ENCODE measurements around the gene CAB39. TPM values are rescaled to one million over a fixed set of nuclear protein-coding genes. Genes with fewer than 3 reads are reported as not detected.

Gene CAB39
- total RNA-seq, 1 experiment from 2014 or later = 86.1 TPM

- no peak for DNase-seq
- Histone ChIP-seq H4K20me1 (ENCODE audit: insufficient read depth) (peaks cover 61% of the 10 kb centered on the region), H3K36me3 (ENCODE audit: low read depth) (peaks cover 10% of the 10 kb centered on the region; the same call in 1 of the 2 replicates), H3K9me2 (ENCODE audit: insufficient read depth) (no peaks in the 10 kb centered on the region), H2AFZ (no peak overlapping the region), H3K4me1 (replicated peaks; ENCODE audit: insufficient read depth) (peaks cover 59% of the 10 kb centered on the region), H3K4me2 (no peak overlapping the region), H3K4me3 (no peak overlapping the region), H3K79me2 (ENCODE audit: low read depth) (peaks cover 97% of the 10 kb centered on the region), H3K9me3 (ENCODE audit: insufficient read depth, low read depth) (no peaks in the 10 kb centered on the region), H3K27me3 (ENCODE audit: insufficient read depth, low read depth) (no peaks in the 10 kb centered on the region), H3F3A (ENCODE audit: insufficient read depth, low read depth) (peaks cover 45% of the 10 kb centered on the region), H3K27ac (peak overlapping the region; percentile 25; the same call in 1 of the 2 replicates)
- no peak for TF ChIP-seq EZH2 (IDR thresholded peaks at IDR 0.05; ENCODE audit: low read depth)
- TF ChIP-seq CTCF (conservative IDR thresholded peaks at IDR 0.05) = no peak
- BruUV-seq (replicated peaks) = no TSS peak
- ChIA-PET CTCF (no interaction called here), POLR2A (ENCODE audit: unreplicated experiment) (no interaction called here)
- intact Hi-C loops (cut with micrococcal nuclease; ENCODE audit: unreplicated experiment) = loop anchor here (5.0 kb wide), 1 partner anchor 41 kb away; no protein-coding TSS in a partner anchor
These were observed 23.2 kb downstream of the CAB39 start for GRCh38 chr2:230735884-230736283.

- H3K4me1 ChIP-seq (replicated peaks; ENCODE audit: insufficient read depth) = peaks cover 59% of the 10 kb centered on the region
- intact Hi-C loops (cut with micrococcal nuclease; ENCODE audit: unreplicated experiment) = loop anchor here (5.0 kb wide), 1 partner anchor 40 kb away; no protein-coding TSS in a partner anchor
These were observed 24.7 kb downstream of the CAB39 start for GRCh38 chr2:230737300-230737699.

GRCh38 chr2:230737791-230738226 lies 25.2 kb downstream of the CAB39 start:
- ChIA-PET POLR2A (ENCODE audit: unreplicated experiment) (interaction anchor here (0.6 kb wide), 2 partner anchors 23 to 59 kb away, joined by 3 to 15 read pairs; no protein-coding TSS in a partner anchor), CTCF (interaction anchor here (0.6 kb wide), 1 partner anchor 10 kb away, joined by 5 read pairs; no protein-coding TSS in a partner anchor)
- no peaks in the 10 kb centered on the region for H3K27me3 ChIP-seq (ENCODE audit: insufficient read depth, low read depth)
- peaks cover 97% of the 10 kb centered on the region for H3K79me2 ChIP-seq (ENCODE audit: low read depth)
- H3F3A ChIP-seq (ENCODE audit: insufficient read depth, low read depth) = peaks cover 45% of the 10 kb centered on the region
- no peak overlapping the region for H2AFZ ChIP-seq
- peak in 1 of 2 experiments; percentile 89 for DNase-seq
- no TSS peak for BruUV-seq (replicated peaks)
- no peak for TF ChIP-seq EZH2 (IDR thresholded peaks at IDR 0.05; ENCODE audit: low read depth)
- no peak for TF ChIP-seq CTCF (conservative IDR thresholded peaks at IDR 0.05)
- H3K4me1 ChIP-seq (replicated peaks; ENCODE audit: insufficient read depth) = peaks cover 59% of the 10 kb centered on the region
- peak overlapping the region; percentile 74 for H3K4me2 ChIP-seq
- no peaks in the 10 kb centered on the region for H3K9me2 ChIP-seq (ENCODE audit: insufficient read depth)
- peak overlapping the region; percentile 94 for H3K27ac ChIP-seq
- H3K36me3 ChIP-seq (ENCODE audit: low read depth) = peaks cover 20% of the 10 kb centered on the region; the same call in 1 of the 2 replicates
- peaks cover 61% of the 10 kb centered on the region for H4K20me1 ChIP-seq (ENCODE audit: insufficient read depth)
- no peaks in the 10 kb centered on the region for H3K9me3 ChIP-seq (ENCODE audit: insufficient read depth, low read depth)
- peak overlapping the region; percentile 22; the same call in 1 of the 2 replicates for H3K4me3 ChIP-seq
- intact Hi-C loops (cut with micrococcal nuclease; ENCODE audit: unreplicated experiment) = loop anchor here (5.0 kb wide), 1 partner anchor 39 kb away; no protein-coding TSS in a partner anchor

More at GRCh38 chr2:230737300-230737699, 24.7 kb downstream of the CAB39 start:
- no peaks in the 10 kb centered on the region for H3K9me2 ChIP-seq (ENCODE audit: insufficient read depth)
- H3K27me3 ChIP-seq (ENCODE audit: insufficient read depth, low read depth) = no peaks in the 10 kb centered on the region
- CTCF ChIA-PET = no interaction called here
- POLR2A ChIA-PET (ENCODE audit: unreplicated experiment) = interaction anchor here (0.6 kb wide), 2 partner anchors 44 to 59 kb away, joined by 11 to 15 read pairs; no protein-coding TSS in a partner anchor
- no peaks in the 10 kb centered on the region for H3K9me3 ChIP-seq (ENCODE audit: insufficient read depth, low read depth)
- no peak overlapping the region for H2AFZ ChIP-seq
- H3K27ac ChIP-seq = peak overlapping the region; percentile 94
- peak overlapping the region; percentile 74 for H3K4me2 ChIP-seq
- peaks cover 45% of the 10 kb centered on the region for H3F3A ChIP-seq (ENCODE audit: insufficient read depth, low read depth)
- no TSS peak for BruUV-seq (replicated peaks)
- H3K79me2 ChIP-seq (ENCODE audit: low read depth) = peaks cover 97% of the 10 kb centered on the region
- peaks cover 61% of the 10 kb centered on the region for H4K20me1 ChIP-seq (ENCODE audit: insufficient read depth)
- no peak for TF ChIP-seq CTCF (conservative IDR thresholded peaks at IDR 0.05)
- no peak for TF ChIP-seq EZH2 (IDR thresholded peaks at IDR 0.05; ENCODE audit: low read depth)
- peaks cover 20% of the 10 kb centered on the region; the same call in 1 of the 2 replicates for H3K36me3 ChIP-seq (ENCODE audit: low read depth)
- DNase-seq = no peak
- peak overlapping the region; percentile 10; the same call in 1 of the 2 replicates for H3K4me3 ChIP-seq

All from PC-9 (cell line).